Measurements from ENCODE around the gene APEX2.

APEX2 gene

DNA sequence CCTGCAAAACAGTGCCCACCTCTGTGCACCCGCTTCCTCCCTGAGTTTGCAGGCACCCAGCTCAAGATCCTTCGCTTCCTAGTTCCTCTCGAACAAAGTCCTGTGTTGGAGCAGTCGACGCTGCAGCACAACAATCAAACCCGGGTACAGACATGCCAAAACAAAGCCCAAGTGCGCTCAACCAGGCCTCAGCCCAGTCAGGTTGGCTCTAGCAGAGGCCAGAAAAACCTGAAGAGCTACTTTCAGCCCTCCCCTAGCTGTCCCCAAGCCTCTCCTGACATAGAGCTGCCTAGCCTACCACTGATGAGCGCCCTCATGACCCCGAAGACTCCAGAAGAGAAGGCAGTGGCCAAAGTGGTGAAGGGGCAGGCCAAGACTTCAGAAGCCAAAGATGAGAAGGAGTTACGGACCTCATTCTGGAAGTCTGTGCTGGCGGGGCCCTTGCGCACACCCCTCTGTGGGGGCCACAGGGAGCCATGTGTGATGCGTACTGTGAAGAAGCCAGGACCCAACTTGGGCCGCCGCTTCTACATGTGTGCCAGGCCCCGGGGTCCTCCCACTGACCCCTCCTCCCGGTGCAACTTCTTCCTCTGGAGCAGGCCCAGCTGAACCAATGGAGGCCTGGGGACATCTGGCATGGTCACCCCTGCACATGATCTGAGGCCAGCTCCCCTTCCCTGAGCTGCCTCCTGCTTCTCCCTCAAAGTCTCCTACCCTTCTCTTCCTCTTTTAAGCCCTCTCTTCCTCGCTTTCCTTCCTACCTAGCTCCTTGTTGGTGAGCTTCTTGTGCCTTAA is 6.9 kb downstream of the APEX2 start:
- Histone ChIP-seq H3K4me3 (ENCODE audit: low read depth, low read length, poor library complexity, severe bottlenecking) (no peak overlapping the region), H3F3A (ENCODE audit: insufficient read depth, low read length) (no peaks in the 10 kb centered on the region), H3K9ac (ENCODE audit: low read length) (no peak overlapping the region), H3K4me2 (ENCODE audit: low read length) (no peak overlapping the region), H3K36me3 (ENCODE audit: insufficient read depth, low read length) (peaks cover 46% of the 10 kb centered on the region), H3K4me1 (ENCODE audit: insufficient read depth, low read length, severe bottlenecking) (peaks cover under 1% of the 10 kb centered on the region), H3K27ac (ENCODE audit: low read depth, low read length, poor library complexity, severe bottlenecking) (no peak overlapping the region), H3K79me2 (ENCODE audit: insufficient read depth, low read length) (no peaks in the 10 kb centered on the region), H3K9me3 (ENCODE audit: low read length) (no peaks in the 10 kb centered on the region), H3K9me2 (ENCODE audit: low read depth, low read length) (no peaks in the 10 kb centered on the region), H2AFZ (ENCODE audit: low read length) (no peak overlapping the region), H3K27me3 (ENCODE audit: insufficient read depth, low read length) (no peaks in the 10 kb centered on the region), H4K20me1 (ENCODE audit: insufficient read depth, low read length) (no peaks in the 10 kb centered on the region)
- TF ChIP-seq, protein P1, sequence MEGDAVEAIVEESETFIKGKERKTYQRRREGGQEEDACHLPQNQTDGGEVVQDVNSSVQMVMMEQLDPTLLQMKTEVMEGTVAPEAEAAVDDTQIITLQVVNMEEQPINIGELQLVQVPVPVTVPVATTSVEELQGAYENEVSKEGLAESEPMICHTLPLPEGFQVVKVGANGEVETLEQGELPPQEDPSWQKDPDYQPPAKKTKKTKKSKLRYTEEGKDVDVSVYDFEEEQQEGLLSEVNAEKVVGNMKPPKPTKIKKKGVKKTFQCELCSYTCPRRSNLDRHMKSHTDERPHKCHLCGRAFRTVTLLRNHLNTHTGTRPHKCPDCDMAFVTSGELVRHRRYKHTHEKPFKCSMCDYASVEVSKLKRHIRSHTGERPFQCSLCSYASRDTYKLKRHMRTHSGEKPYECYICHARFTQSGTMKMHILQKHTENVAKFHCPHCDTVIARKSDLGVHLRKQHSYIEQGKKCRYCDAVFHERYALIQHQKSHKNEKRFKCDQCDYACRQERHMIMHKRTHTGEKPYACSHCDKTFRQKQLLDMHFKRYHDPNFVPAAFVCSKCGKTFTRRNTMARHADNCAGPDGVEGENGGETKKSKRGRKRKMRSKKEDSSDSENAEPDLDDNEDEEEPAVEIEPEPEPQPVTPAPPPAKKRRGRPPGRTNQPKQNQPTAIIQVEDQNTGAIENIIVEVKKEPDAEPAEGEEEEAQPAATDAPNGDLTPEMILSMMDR (IDR thresholded peaks at IDR 0.05; ENCODE audit: low read length) = no peak
- TF ChIP-seq EZH2 (IDR thresholded peaks at IDR 0.05; ENCODE audit: borderline replicate concordance, low read length) = no peak

DNA sequence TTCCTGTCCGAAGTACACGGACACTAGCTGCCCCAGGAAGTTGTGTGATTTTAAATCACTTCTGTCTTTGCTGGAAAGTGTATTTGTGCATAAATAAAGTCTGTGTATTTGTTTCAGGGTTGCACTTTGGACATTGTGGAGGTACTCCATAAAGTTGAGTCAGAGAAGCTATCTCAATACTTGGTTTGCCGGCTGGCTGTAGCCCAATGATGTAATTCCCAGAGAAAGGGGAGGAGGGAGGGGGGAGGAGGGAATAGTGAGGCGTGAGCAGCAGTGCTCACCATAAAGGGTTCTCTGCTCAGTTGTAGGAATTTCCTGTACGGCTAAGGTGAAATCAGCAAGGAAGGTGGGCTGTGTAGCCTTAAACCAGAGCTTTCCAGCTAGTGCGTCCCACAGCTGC is 7.5 kb downstream of the APEX2 start:
- no peak overlapping the region for H2AFZ ChIP-seq (ENCODE audit: low read length)
- no peaks in the 10 kb centered on the region for H3K9me3 ChIP-seq (ENCODE audit: low read length)
- no peaks in the 10 kb centered on the region for H4K20me1 ChIP-seq (ENCODE audit: insufficient read depth, low read length)
- no peaks in the 10 kb centered on the region for H3F3A ChIP-seq (ENCODE audit: insufficient read depth, low read length)
- H3K79me2 ChIP-seq (ENCODE audit: insufficient read depth, low read length) = no peaks in the 10 kb centered on the region
- no peaks in the 10 kb centered on the region for H3K27me3 ChIP-seq (ENCODE audit: insufficient read depth, low read length)
- no peak overlapping the region for H3K9ac ChIP-seq (ENCODE audit: low read length)
- H3K9me2 ChIP-seq (ENCODE audit: low read depth, low read length) = no peaks in the 10 kb centered on the region
- TF ChIP-seq EZH2 (IDR thresholded peaks at IDR 0.05; ENCODE audit: borderline replicate concordance, low read length) = no peak
- TF ChIP-seq, protein P1 (IDR thresholded peaks at IDR 0.05; ENCODE audit: low read length) = no peak
- H3K36me3 ChIP-seq (ENCODE audit: insufficient read depth, low read length) = peaks cover 40% of the 10 kb centered on the region
- no peak overlapping the region for H3K4me3 ChIP-seq (ENCODE audit: low read depth, low read length, poor library complexity, severe bottlenecking)
- H3K4me1 ChIP-seq (ENCODE audit: insufficient read depth, low read length, severe bottlenecking) = no peaks in the 10 kb centered on the region
- no peak overlapping the region for H3K27ac ChIP-seq (ENCODE audit: low read depth, low read length, poor library complexity, severe bottlenecking)
- H3K4me2 ChIP-seq (ENCODE audit: low read length) = no peak overlapping the region

DNA sequence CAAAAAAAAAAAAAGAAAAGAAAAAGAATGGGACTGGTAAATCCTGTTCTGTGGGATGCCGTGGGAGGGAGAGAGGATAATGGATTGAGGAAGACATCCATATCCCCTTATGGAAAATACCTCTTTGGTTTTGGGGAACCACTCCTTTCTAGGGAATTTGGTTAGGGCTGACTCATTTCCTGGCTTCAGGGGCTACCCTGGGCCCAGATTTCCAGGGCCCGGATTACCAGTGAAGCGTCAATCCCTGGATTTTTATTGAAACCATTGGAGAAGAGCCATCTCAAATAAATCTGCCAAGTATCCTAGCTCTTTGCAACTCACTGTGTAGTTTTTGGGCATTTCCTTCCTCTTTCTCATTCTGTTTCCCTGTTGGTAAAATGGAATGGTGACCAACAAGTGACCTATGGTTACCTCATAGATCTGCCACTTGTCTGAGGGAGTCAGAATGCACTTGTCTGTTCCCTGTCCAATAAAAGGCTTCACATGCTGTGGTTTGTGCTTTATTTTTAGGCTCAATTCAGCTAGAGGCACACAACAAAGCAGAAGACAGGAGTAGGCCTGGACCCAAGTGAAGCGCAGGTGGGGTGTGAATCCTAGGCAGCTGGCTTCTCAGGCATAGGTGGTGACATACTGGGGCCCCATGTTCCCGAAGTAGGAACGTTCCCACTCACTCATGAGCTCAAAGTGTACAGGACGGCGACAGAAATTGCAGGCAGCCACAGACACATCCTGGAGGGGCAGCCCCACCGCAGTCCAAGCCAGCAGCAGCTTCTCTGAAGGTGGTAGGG is 8.6 kb downstream of the APEX2 start:
- no peaks in the 10 kb centered on the region for H3K79me2 ChIP-seq (ENCODE audit: insufficient read depth, low read length)
- no peaks in the 10 kb centered on the region for H3K9me2 ChIP-seq (ENCODE audit: low read depth, low read length)
- TF ChIP-seq, protein P1 (IDR thresholded peaks at IDR 0.05; ENCODE audit: low read length) = no peak
- no peak for TF ChIP-seq EZH2 (IDR thresholded peaks at IDR 0.05; ENCODE audit: borderline replicate concordance, low read length)
- H3K36me3 ChIP-seq (ENCODE audit: insufficient read depth, low read length) = peaks cover 29% of the 10 kb centered on the region
- H3K27ac ChIP-seq (ENCODE audit: low read depth, low read length, poor library complexity, severe bottlenecking) = no peak overlapping the region
- H3K27me3 ChIP-seq (ENCODE audit: insufficient read depth, low read length) = no peaks in the 10 kb centered on the region
- no peak overlapping the region for H2AFZ ChIP-seq (ENCODE audit: low read length)
- H3K4me1 ChIP-seq (ENCODE audit: insufficient read depth, low read length, severe bottlenecking) = no peaks in the 10 kb centered on the region
- H4K20me1 ChIP-seq (ENCODE audit: insufficient read depth, low read length) = no peaks in the 10 kb centered on the region
- no peak overlapping the region for H3K4me2 ChIP-seq (ENCODE audit: low read length)
- no peak overlapping the region for H3K9ac ChIP-seq (ENCODE audit: low read length)
- H3K9me3 ChIP-seq (ENCODE audit: low read length) = no peaks in the 10 kb centered on the region
- H3K4me3 ChIP-seq (ENCODE audit: low read depth, low read length, poor library complexity, severe bottlenecking) = no peak overlapping the region
- no peaks in the 10 kb centered on the region for H3F3A ChIP-seq (ENCODE audit: insufficient read depth, low read length)

Data from OCI-LY1 (cell line).